ENCODE measurements around the gene UGGT1.
"Not testable (repeated sequence)": the region's sequence is repeated elsewhere in the genome, so short reads cannot be mapped to it uniquely, and the experiment has no call there.

Gene UGGT1

DNA sequence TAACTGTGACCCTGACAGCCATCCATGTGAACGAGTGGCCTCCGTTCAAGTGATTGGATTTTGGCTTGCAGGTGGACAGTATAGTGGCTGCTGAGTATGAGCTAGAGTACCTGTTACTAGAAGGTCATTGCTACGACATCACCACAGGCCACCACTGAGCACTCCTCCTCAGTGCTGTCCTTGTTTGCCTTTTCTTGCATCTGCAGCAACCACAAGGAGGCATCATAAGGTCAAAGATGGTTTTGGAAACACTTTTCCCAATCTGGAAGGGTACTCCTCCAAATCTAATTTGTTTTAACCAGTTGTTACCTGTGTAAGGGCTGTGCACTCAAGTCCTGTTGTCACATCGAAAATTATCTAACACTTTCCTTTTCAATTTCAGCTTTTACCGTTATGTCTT is 81.2 kb downstream of the UGGT1 start:
- no CpG with 5 or more reads among the region's 5 CpGs for WGBS, 2 donors (ENCODE audit: extremely low coverage in 2 of 2, insufficient read length in 2 of 2, insufficient replicate concordance in 1 of 2)
- no peak overlapping the region for H3K4me3 ChIP-seq (ENCODE audit: low read length in 2 of 2)
- no peak for DNase-seq (ENCODE audit: low spot score)

DNA sequence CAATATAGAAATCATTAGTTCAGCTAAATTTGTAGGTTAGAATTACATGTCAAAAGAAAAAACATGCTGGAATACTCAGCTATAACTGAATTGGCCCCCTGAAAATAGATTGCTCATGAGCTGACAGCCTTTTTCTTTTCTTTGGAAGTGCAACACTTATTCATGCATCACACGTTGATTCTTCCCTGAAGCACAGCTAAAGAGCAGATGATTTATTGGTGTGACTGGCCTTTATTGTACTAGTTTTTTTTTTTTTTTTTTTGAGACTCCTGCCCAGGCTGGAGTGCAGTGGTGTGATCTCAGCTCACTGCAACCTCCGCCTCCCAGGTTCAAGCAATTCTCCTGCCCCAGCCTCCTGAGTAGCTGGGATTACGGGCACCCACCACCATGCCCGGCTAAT is 83.1 kb downstream of the UGGT1 start:
- peaks cover 25 to 99% of the 10 kb centered on the region in 2 donors for H3K36me3 ChIP-seq (replicated peaks in 1 of 2; ENCODE audit: control insufficient read depth in 2 of 2, insufficient read depth in 2 of 2, low read length in 2 of 2)
- not testable (repeated sequence) for H4K8ac ChIP-seq (ENCODE audit: low read depth, low read length); H3K9me3 ChIP-seq (replicated peaks in 1 of 2; ENCODE audit: control insufficient read depth in 2 of 2, insufficient read depth in 1 of 2, low read depth in 1 of 2, low read length in 2 of 2); H3K4me3 ChIP-seq (ENCODE audit: low read length in 2 of 2); H3K79me1 ChIP-seq (ENCODE audit: low read depth, low read length); H2AK5ac ChIP-seq (ENCODE audit: low read depth, low read length); H3K27me3 ChIP-seq (ENCODE audit: control insufficient read depth in 3 of 3, insufficient read depth in 3 of 3, low read depth in 1 of 3, low read length in 3 of 3); H2BK5ac ChIP-seq (ENCODE audit: low read length); H3K18ac ChIP-seq (ENCODE audit: low read length); H3K4ac ChIP-seq (ENCODE audit: low read length); H3K4me2 ChIP-seq (ENCODE audit: insufficient read depth, low read length, poor library complexity, severe bottlenecking); H2BK15ac ChIP-seq (ENCODE audit: low read length); H2BK12ac ChIP-seq (ENCODE audit: low read length); DNase-seq (ENCODE audit: low spot score); H3K14ac ChIP-seq (ENCODE audit: low read length); H2AFZ ChIP-seq (ENCODE audit: low read length); H4K91ac ChIP-seq (ENCODE audit: low read depth, low read length, poor library complexity); H3K27ac ChIP-seq (replicated peaks; ENCODE audit: low read length); H3K4me1 ChIP-seq (ENCODE audit: control insufficient read depth in 2 of 2, insufficient read depth in 1 of 2, low read depth in 1 of 2, low read length in 2 of 2); H3K9ac ChIP-seq (ENCODE audit: low read depth, low read length, poor library complexity); H2BK120ac ChIP-seq (ENCODE audit: low read depth, low read length); H3K23ac ChIP-seq (ENCODE audit: low read depth, low read length, poor library complexity)
- WGBS, 2 donors (ENCODE audit: extremely low coverage in 2 of 2, insufficient read length in 2 of 2, insufficient replicate concordance in 1 of 2) = no CpG with 5 or more reads among the region's 4 CpGs

More for the DNA sequence above, 81.2 kb downstream of the UGGT1 start:
- Histone ChIP-seq H3K4ac (ENCODE audit: low read length) (no peak overlapping the region), H3K36me3 (replicated peaks in 1 of 2; ENCODE audit: control insufficient read depth in 2 of 2, insufficient read depth in 2 of 2, low read length in 2 of 2) (peaks cover 17 to 98% of the 10 kb centered on the region in 2 donors), H3K4me2 (ENCODE audit: insufficient read depth, low read length, poor library complexity, severe bottlenecking) (no peak overlapping the region), H3K9me3 (replicated peaks in 1 of 2; ENCODE audit: control insufficient read depth in 2 of 2, insufficient read depth in 1 of 2, low read depth in 1 of 2, low read length in 2 of 2) (no peaks in the 10 kb centered on the region), H3K23ac (ENCODE audit: low read depth, low read length, poor library complexity) (no peak overlapping the region), H4K91ac (ENCODE audit: low read depth, low read length, poor library complexity) (no peak overlapping the region), H2AFZ (ENCODE audit: low read length) (no peak overlapping the region), H3K27ac (replicated peaks; ENCODE audit: low read length) (no peak overlapping the region), H2BK5ac (ENCODE audit: low read length) (no peak overlapping the region), H3K79me1 (ENCODE audit: low read depth, low read length) (no peaks in the 10 kb centered on the region), H2BK120ac (ENCODE audit: low read depth, low read length) (no peak overlapping the region), H3K27me3 (ENCODE audit: control insufficient read depth in 3 of 3, insufficient read depth in 3 of 3, low read depth in 1 of 3, low read length in 3 of 3) (no peaks in the 10 kb centered on the region), H4K8ac (ENCODE audit: low read depth, low read length) (no peak overlapping the region), H2BK12ac (ENCODE audit: low read length) (no peak overlapping the region), H3K9ac (ENCODE audit: low read depth, low read length, poor library complexity) (no peak overlapping the region), H3K4me1 (ENCODE audit: control insufficient read depth in 2 of 2, insufficient read depth in 1 of 2, low read depth in 1 of 2, low read length in 2 of 2) (no peaks in the 10 kb centered on the region), H2AK5ac (ENCODE audit: low read depth, low read length) (no peak overlapping the region), H3K18ac (ENCODE audit: low read length) (no peak overlapping the region), H3K14ac (ENCODE audit: low read length) (no peak overlapping the region), H2BK15ac (ENCODE audit: low read length) (no peak overlapping the region)

- WGBS, 2 donors (ENCODE audit: extremely low coverage in 2 of 2, insufficient read length in 2 of 2, insufficient replicate concordance in 1 of 2) = no CpG with 5 or more reads among the region's 3 CpGs
- no peak overlapping the region for H3K4me2 ChIP-seq (ENCODE audit: insufficient read depth, low read length, poor library complexity, severe bottlenecking)
- H3K36me3 ChIP-seq (replicated peaks in 1 of 2; ENCODE audit: control insufficient read depth in 2 of 2, insufficient read depth in 2 of 2, low read length in 2 of 2) = peaks cover 27 to 99% of the 10 kb centered on the region in 2 donors
- no peaks in the 10 kb centered on the region for H3K9me3 ChIP-seq (replicated peaks in 1 of 2; ENCODE audit: control insufficient read depth in 2 of 2, insufficient read depth in 1 of 2, low read depth in 1 of 2, low read length in 2 of 2)
- no peak overlapping the region for H3K27ac ChIP-seq (replicated peaks; ENCODE audit: low read length)
- no peak overlapping the region for H2AK5ac ChIP-seq (ENCODE audit: low read depth, low read length)
- H2BK5ac ChIP-seq (ENCODE audit: low read length) = no peak overlapping the region
- H3K4me3 ChIP-seq (ENCODE audit: low read length in 2 of 2) = no peak overlapping the region
- H2AFZ ChIP-seq (ENCODE audit: low read length) = no peak overlapping the region
- no peak overlapping the region for H3K4ac ChIP-seq (ENCODE audit: low read length)
- H2BK120ac ChIP-seq (ENCODE audit: low read depth, low read length) = no peak overlapping the region
- no peak overlapping the region for H3K18ac ChIP-seq (ENCODE audit: low read length)
- no peaks in the 10 kb centered on the region for H3K27me3 ChIP-seq (ENCODE audit: control insufficient read depth in 3 of 3, insufficient read depth in 3 of 3, low read depth in 1 of 3, low read length in 3 of 3)
- H3K9ac ChIP-seq (ENCODE audit: low read depth, low read length, poor library complexity) = no peak overlapping the region
- H3K23ac ChIP-seq (ENCODE audit: low read depth, low read length, poor library complexity) = no peak overlapping the region
- no peak for DNase-seq (ENCODE audit: low spot score)
- H3K4me1 ChIP-seq (ENCODE audit: control insufficient read depth in 2 of 2, insufficient read depth in 1 of 2, low read depth in 1 of 2, low read length in 2 of 2) = no peaks in the 10 kb centered on the region
- no peak overlapping the region for H2BK15ac ChIP-seq (ENCODE audit: low read length)
- no peak overlapping the region for H3K14ac ChIP-seq (ENCODE audit: low read length)
- H2BK12ac ChIP-seq (ENCODE audit: low read length) = no peak overlapping the region
- H4K8ac ChIP-seq (ENCODE audit: low read depth, low read length) = no peak overlapping the region
- no peak overlapping the region for H4K91ac ChIP-seq (ENCODE audit: low read depth, low read length, poor library complexity)
- H3K79me1 ChIP-seq (ENCODE audit: low read depth, low read length) = no peaks in the 10 kb centered on the region
These were observed 86.3 kb downstream of the UGGT1 start for GRCh38 chr2:128177315-128177714.

DNA sequence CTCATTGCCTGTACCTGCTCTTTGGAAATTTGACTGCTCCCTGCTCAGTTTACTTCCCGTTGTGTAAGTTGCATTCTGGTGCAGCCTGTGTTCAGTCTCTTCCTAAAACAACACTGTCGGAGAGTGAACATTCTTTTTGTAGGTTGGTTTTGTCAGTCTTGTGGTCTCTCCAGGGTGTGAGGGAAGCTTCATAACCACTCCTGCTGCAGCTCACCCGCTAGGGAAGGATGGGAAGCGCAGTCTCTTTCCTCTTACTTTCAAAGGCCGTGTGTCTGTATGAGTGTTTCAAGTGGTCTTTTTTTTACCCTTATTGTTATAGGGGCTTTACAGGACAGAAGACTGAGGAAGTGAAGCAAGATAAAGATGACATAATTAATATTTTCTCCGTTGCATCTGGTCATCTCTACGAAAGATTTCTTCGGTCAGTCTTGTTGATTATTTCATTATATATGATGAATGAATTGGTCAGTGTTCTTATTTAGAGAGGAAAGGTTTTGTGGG is 87.2 kb downstream of the UGGT1 start:
- H2AK5ac ChIP-seq (ENCODE audit: low read depth, low read length) = no peak overlapping the region
- no peak overlapping the region for H3K14ac ChIP-seq (ENCODE audit: low read length)
- H3K4me3 ChIP-seq (ENCODE audit: low read length in 2 of 2) = no peak overlapping the region
- no peak overlapping the region for H4K8ac ChIP-seq (ENCODE audit: low read depth, low read length)
- no peak overlapping the region for H2BK120ac ChIP-seq (ENCODE audit: low read depth, low read length)
- H4K91ac ChIP-seq (ENCODE audit: low read depth, low read length, poor library complexity) = no peak overlapping the region
- no peak overlapping the region for H3K9ac ChIP-seq (ENCODE audit: low read depth, low read length, poor library complexity)
- H3K9me3 ChIP-seq (replicated peaks in 1 of 2; ENCODE audit: control insufficient read depth in 2 of 2, insufficient read depth in 1 of 2, low read depth in 1 of 2, low read length in 2 of 2) = no peaks in the 10 kb centered on the region
- H3K36me3 ChIP-seq (replicated peaks in 1 of 2; ENCODE audit: control insufficient read depth in 2 of 2, insufficient read depth in 2 of 2, low read length in 2 of 2) = peaks cover 25 to 98% of the 10 kb centered on the region in 2 donors
- H3K23ac ChIP-seq (ENCODE audit: low read depth, low read length, poor library complexity) = no peak overlapping the region
- H2BK12ac ChIP-seq (ENCODE audit: low read length) = no peak overlapping the region
- H3K18ac ChIP-seq (ENCODE audit: low read length) = no peak overlapping the region
- WGBS, 2 donors (ENCODE audit: extremely low coverage in 2 of 2, insufficient read length in 2 of 2, insufficient replicate concordance in 1 of 2) = no CpG with 5 or more reads among the region's 8 CpGs
- H3K79me1 ChIP-seq (ENCODE audit: low read depth, low read length) = no peaks in the 10 kb centered on the region
- H2BK5ac ChIP-seq (ENCODE audit: low read length) = no peak overlapping the region
- no peak overlapping the region for H3K4me2 ChIP-seq (ENCODE audit: insufficient read depth, low read length, poor library complexity, severe bottlenecking)
- H3K27ac ChIP-seq (replicated peaks; ENCODE audit: low read length) = no peak overlapping the region
- H3K27me3 ChIP-seq (ENCODE audit: control insufficient read depth in 3 of 3, insufficient read depth in 3 of 3, low read depth in 1 of 3, low read length in 3 of 3) = no peaks in the 10 kb centered on the region
- no peak for DNase-seq (ENCODE audit: low spot score)
- no peak overlapping the region for H2AFZ ChIP-seq (ENCODE audit: low read length)
- no peak overlapping the region for H3K4ac ChIP-seq (ENCODE audit: low read length)
- H3K4me1 ChIP-seq (ENCODE audit: control insufficient read depth in 2 of 2, insufficient read depth in 1 of 2, low read depth in 1 of 2, low read length in 2 of 2) = no peaks in the 10 kb centered on the region
- H2BK15ac ChIP-seq (ENCODE audit: low read length) = no peak overlapping the region
